Transverse colon (tissue), 4 donors: ENCODE measurements around the gene KPTN.

Experiments
- CTCF ChIP-seq, 5 experiments: fragments of 200-600 bp in 3 of 5; fragments of 450-650 bp in 2 of 5; sonication (generic) in 3 of 5; IDR thresholded peaks; 1 replicate in 2 of 5; 2 replicates in 3 of 5; pipeline ENCODE4 v1.5.1; 2016 to 2017; ENCODE audit warnings: antibody characterized with exemption in 5 of 5, inconsistent platforms in 3 of 5, mild to moderate bottlenecking in 2 of 5, moderate library complexity in 1 of 5
- EP300 ChIP-seq: sonication (generic); formaldehyde crosslinking; IDR thresholded peaks from one replicate; pipeline ENCODE4 v1.6.1; 2017; ENCODE audit warnings: antibody characterized with exemption, low read depth
- POLR2A ChIP-seq: fragments of 450-650 bp; IDR thresholded peaks from one replicate; pipeline ENCODE4 v1.6.1; 2016; ENCODE audit warnings: antibody characterized with exemption, mild to moderate bottlenecking, moderate library complexity
- POLR2AphosphoS5 ChIP-seq, 3 donors: sonication (generic); formaldehyde crosslinking; IDR thresholded peaks; one replicate each; pipeline ENCODE4 v1.6.1; 2016; ENCODE audit warnings: antibody characterized with exemption in 3 of 3

GRCh38 chr19:47436712-47437401 is 47.2 kb downstream of the KPTN start:
- no peak for TF ChIP-seq POLR2A
- no peak for TF ChIP-seq POLR2AphosphoS5 (IDR thresholded peaks at IDR 0.05)
- TF ChIP-seq CTCF (IDR thresholded peaks at IDR 0.05), result peak; percentile 88 to 93 (median 90)
- TF ChIP-seq EP300, result no peak
